IMR-90 (cell line): ENCODE data around the gene AGT.

Experiments
- CEBPB ChIP-seq: IDR thresholded peaks from 2 replicates; pipeline ENCODE4 v1.6.1; 2012; ENCODE audit warnings: low read depth, low read length, improper control_type of control experiment
- MAZ ChIP-seq: IDR thresholded peaks from 2 replicates; pipeline ENCODE4 v1.6.1; 2012; ENCODE audit warnings: low read depth, mild to moderate bottlenecking, low read length, improper control_type of control experiment, moderate library complexity, borderline replicate concordance
- TF ChIP-seq, protein P1 (sequence below): conservative IDR thresholded peaks from 2 replicates; pipeline ENCODE4 v1.5.1; 2012; ENCODE audit warnings: mild to moderate bottlenecking, low read depth, low read length, improper control_type of control experiment
- TF ChIP-seq, protein P2 (sequence below): fragments of 150-350 bp; IDR thresholded peaks from 2 replicates; pipeline ENCODE4 v1.6.1; 2017; ENCODE audit warnings: mild to moderate bottlenecking, antibody characterized with exemption, low read length, low read depth

DNA sequence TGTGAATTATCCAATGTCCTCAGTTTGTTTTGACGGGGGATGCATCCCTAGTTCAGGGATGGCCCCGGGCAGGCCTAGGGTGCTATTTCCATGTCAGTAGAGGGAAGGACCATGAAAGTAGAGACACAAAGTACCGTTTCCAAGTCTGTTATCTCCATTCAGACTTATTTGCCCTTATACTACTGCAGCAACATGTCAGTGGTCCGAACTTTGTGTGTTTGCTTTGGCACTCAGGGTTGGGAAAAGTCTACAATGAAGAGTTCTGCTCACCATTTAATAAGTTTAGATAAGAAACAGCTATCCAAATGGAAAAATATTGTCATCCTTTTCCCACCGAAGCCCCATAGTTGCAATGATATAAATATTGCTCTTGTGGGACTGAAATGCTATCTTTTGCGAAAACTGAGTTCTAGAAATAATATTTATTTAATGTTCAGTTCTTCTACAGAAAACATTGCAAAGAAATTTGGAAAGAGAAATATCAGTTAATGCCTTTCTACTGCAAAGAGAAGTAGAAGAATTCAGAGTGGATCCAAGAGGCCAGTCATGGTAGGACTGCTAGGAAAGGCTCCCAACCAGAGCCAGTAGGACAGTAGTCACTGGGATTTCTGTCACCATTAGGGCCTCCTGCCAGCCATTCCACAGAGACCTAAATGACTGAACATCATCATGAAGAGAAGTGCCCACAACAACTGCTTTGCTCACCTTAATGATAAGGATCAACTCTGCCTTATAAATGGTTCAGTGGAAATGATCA lies 11.5 kb upstream of the AGT start:
- TF ChIP-seq CEBPB, result no peak
- TF ChIP-seq MAZ, result no peak
- TF ChIP-seq, protein P1, sequence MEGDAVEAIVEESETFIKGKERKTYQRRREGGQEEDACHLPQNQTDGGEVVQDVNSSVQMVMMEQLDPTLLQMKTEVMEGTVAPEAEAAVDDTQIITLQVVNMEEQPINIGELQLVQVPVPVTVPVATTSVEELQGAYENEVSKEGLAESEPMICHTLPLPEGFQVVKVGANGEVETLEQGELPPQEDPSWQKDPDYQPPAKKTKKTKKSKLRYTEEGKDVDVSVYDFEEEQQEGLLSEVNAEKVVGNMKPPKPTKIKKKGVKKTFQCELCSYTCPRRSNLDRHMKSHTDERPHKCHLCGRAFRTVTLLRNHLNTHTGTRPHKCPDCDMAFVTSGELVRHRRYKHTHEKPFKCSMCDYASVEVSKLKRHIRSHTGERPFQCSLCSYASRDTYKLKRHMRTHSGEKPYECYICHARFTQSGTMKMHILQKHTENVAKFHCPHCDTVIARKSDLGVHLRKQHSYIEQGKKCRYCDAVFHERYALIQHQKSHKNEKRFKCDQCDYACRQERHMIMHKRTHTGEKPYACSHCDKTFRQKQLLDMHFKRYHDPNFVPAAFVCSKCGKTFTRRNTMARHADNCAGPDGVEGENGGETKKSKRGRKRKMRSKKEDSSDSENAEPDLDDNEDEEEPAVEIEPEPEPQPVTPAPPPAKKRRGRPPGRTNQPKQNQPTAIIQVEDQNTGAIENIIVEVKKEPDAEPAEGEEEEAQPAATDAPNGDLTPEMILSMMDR, result no peak
- TF ChIP-seq, protein P2, sequence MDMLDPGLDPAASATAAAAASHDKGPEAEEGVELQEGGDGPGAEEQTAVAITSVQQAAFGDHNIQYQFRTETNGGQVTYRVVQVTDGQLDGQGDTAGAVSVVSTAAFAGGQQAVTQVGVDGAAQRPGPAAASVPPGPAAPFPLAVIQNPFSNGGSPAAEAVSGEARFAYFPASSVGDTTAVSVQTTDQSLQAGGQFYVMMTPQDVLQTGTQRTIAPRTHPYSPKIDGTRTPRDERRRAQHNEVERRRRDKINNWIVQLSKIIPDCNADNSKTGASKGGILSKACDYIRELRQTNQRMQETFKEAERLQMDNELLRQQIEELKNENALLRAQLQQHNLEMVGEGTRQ, result no peak
